ENCODE measurements around the gene ARMC3. TPM values are rescaled to one million over a fixed set of nuclear protein-coding genes. Genes with fewer than 3 reads are reported as not detected.
A peak's percentile ranks its signal among the peaks of the same experiment; 100 is the strongest.

Gene ARMC3
- total RNA-seq, 2 donors from 2014 or later, result not detected

DNA sequence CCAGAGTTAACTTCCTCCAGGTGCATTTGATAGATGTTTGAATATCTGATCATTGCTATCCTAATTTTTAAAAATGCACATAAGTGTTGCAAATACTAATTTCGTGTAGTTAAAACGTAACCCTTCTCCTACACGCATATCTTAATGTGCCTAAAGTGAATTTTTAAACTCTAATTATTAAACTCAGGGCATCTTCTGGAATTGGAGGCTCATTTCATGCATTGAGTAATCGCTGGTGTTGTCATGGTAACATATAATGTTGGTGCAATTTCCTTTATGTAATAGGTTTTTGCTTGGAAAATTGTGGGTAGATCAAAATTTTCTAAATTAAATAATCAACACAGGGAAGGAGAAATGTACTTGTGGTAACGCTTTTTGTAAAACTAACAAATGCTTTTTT is 56.2 kb downstream of the ARMC3 start:
- no peak for ATAC-seq
- intact Hi-C loops (cut with DNase I), result loop anchor here (10.0 kb wide), 3 partner anchors 279 to 969 kb away; no protein-coding TSS in a partner anchor

DNA sequence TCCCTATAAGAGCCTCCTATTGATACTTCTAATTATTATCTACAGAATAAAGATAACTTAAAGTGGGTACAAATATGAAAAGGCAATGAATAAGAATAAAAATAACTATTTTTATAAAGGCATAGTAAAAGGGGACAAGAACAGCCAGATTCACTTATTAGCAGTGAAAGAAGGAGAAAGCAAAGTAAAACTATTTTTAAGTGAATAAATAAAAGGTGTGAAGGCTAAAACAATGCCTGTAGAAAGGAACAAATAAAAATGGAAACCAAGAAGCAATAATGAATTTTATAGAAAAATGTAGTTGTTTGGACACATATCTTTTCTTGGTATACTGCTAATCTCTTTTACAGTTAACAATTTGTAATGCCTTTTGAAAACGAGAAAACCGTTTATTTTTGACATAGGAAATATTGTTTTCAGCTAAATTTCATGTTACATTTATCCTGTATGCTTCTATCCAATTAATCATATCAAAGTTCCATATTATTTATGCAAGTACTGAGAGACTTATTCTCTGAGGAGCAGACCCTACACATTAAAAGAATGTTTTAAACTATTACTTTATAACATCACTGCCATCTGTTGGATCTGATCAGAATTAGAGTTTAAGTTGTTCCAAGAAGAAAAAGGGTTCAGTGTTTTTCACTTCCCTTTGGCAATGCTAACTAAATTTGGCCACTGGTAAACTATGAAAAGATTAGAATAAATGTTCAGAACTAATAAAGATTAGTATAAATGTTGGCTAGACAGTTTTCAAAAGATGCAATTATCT is 59.1 kb downstream of the ARMC3 start:
- intact Hi-C loops (cut with DNase I), result loop anchor here (5.0 to 10.0 kb wide), 4 partner anchors 282 to 985 kb away; partner anchors contain the start of gene DNAJC1 (in 1 of the 2)
- ATAC-seq (peak; percentile 41 to 54), DNase-seq (no peak)

More for the DNA sequence above, 56.2 kb downstream of the ARMC3 start:
- no peak for DNase-seq

DNA sequence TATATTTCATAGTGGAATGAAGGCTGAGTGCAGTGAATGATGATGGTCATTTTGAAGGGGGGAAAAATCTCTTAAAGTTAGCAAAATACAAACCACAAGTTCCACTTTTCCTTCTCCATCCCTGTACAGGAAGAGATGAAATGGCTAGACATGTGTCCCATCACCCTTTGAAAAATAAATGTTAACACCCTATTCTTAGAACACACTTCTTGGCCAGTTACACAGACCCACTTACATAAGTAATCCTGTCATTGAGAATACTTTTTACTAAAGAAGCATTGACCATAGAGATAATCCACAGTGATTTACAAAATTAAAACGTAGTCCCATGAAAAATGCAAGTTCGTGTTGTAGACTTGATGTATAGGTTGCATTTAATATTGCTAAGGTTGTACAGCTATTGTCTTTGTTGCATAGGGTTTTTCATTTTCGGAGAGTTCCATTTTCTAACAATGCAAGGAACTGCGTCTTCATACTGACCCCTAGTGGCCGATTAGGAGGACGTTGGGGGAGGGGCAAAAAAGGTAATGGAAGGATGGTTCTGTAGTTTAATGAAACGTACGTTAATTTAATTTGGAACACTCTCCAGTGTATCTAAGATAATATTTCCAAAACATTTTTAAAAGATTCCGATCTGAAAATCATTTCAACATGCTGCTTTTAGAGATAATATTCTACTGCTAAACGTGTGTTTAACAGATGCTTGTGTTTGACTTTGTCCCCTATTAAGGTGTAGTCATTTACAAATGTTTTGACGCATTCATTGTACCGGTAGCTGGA is 60.9 kb downstream of the ARMC3 start:
- ATAC-seq, result peak; percentile 78
- intact Hi-C loops (cut with DNase I), result loop anchor here (5.0 to 10.0 kb wide), 4 partner anchors 284 to 986 kb away; partner anchors contain the start of gene DNAJC1 (in 1 of the 2)
- peak; percentile 33 for DNase-seq

DNA sequence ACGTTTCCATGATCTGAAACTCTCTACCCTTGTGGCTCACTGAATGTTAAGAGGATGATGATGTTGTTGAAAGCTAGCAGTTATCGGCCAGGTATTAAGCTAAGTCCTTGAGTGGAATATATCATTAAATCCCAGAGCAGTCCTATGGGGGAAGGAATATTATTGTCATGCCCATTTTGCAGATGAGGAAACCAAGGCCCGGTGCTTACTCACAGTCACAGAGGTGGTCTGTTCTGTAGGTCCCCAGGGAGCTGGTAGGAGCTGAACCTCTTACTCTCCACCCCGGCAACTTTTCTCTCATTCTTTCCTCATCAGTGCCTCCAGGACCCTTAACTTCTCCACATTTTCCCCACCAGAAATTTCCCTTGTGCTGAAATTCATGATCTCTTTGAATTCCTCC is 62.6 kb downstream of the ARMC3 start:
- intact Hi-C loops (cut with DNase I), result loop anchor here in 1 of 2 donors (10.0 kb wide), 1 partner anchor 74 kb away; no protein-coding TSS in a partner anchor
- DNase-seq (no peak), ATAC-seq (no peak)

GRCh38 chr10:22992075-22992474 is 64.2 kb downstream of the ARMC3 start:
- intact Hi-C loops (cut with DNase I), result loop anchor here in 1 of 2 donors (10.0 kb wide), 1 partner anchor 73 kb away; no protein-coding TSS in a partner anchor
- ATAC-seq, result no peak
- no peak for DNase-seq

DNA sequence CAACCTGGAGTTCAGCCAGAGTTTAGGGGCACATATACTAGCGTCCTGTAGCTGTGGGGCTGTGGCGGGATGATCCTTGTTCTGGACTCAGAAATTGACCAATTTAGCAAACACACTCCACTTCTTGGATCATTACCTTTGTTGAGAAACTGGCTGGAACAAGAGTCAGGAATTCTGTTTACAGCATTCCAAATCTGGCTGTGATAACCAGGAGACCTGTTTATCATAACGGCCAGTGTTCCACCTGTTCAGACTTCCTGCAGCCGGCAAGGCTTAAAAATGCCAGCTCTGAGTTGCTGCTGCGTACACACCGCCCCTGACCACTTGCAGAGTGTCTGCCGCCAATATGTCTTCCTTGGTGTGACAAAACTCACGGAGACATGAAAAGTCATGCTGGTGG is 64.8 kb downstream of the ARMC3 start:
- ATAC-seq, result no peak
- intact Hi-C loops (cut with DNase I), result loop anchor here in 1 of 2 donors (10.0 kb wide), 1 partner anchor 72 kb away; no protein-coding TSS in a partner anchor

GRCh38 chr10:22993314-22993713 is 65.5 kb downstream of the ARMC3 start:
- DNase-seq (no peak), ATAC-seq (no peak)
- intact Hi-C loops (cut with DNase I), result loop anchor here in 1 of 2 donors (10.0 kb wide), 1 partner anchor 71 kb away; no protein-coding TSS in a partner anchor

More for the DNA sequence above, 64.8 kb downstream of the ARMC3 start:
- DNase-seq, result no peak

DNA sequence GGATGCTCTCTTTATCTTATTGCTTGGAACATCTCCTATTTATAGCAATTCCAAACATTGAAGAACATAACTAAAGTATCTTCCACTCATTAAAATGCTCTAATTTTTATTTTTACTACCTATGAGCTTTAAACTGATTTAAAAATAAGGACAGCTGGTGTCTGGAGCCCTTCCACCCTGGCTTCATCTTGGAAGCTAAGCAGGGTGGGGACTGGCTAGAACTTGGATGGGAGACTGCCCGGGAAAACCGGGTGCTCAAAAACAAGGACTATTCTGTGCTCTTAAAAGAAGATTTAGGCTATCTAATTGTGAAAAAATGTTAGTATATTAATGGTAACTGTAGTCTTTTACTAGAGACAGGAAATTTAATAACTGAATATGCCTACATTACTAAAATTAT is 69.2 kb downstream of the ARMC3 start:
- intact Hi-C loops (cut with DNase I), result loop anchor here in 1 of 2 donors (10.0 kb wide), 1 partner anchor 68 kb away; no protein-coding TSS in a partner anchor
- ATAC-seq (peak in 1 of 2 donors; percentile 39), DNase-seq (no peak)

GRCh38 chr10:22998091-22998490 is 70.2 kb downstream of the ARMC3 start:
- intact Hi-C loops (cut with DNase I), result loop anchor here in 1 of 2 donors (10.0 kb wide), 1 partner anchor 67 kb away; no protein-coding TSS in a partner anchor
- DNase-seq (no peak), ATAC-seq (no peak)

GRCh38 chr10:22999942-23000341 is 72.1 kb downstream of the ARMC3 start:
- intact Hi-C loops (cut with DNase I), result loop anchor here in 1 of 2 donors (10.0 kb wide), 1 partner anchor 65 kb away; no protein-coding TSS in a partner anchor
- DNase-seq (no peak), ATAC-seq (no peak)

DNA sequence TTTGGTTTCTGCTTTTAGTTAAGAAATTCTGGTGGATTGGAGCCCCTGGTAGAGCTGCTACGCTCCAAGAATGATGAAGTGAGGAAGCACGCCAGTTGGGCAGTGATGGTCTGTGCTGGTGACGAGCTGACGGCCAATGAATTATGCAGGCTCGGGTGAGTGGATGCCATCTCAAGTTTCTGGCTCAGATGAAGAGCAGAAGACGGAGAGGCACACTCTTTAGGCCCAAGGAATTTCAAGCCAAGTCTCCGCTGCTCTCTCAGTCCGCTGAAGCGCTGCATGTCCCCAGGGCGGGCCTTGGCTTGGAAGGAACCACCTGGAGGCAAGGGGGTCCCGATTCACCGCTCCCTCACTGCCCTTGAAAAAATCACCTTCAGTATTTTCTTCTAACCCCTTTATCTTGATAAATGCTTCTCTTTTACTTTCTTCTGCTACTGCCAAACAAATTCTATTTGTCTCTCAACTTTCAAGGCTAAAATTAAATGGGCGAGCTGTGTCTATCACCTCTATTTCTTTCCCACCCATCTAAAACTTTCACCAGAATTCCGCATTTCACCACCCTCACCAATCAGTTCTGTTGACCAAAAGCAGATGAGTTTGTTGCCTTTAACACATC is 74.2 kb downstream of the ARMC3 start:
- ATAC-seq (no peak), DNase-seq (no peak)
- intact Hi-C loops (cut with DNase I), result no loop called here

GRCh38 chr10:23005150-23005549 is 77.3 kb downstream of the ARMC3 start:
- ATAC-seq, result no peak
- intact Hi-C loops (cut with DNase I), result no loop called here
- DNase-seq, result no peak

DNA sequence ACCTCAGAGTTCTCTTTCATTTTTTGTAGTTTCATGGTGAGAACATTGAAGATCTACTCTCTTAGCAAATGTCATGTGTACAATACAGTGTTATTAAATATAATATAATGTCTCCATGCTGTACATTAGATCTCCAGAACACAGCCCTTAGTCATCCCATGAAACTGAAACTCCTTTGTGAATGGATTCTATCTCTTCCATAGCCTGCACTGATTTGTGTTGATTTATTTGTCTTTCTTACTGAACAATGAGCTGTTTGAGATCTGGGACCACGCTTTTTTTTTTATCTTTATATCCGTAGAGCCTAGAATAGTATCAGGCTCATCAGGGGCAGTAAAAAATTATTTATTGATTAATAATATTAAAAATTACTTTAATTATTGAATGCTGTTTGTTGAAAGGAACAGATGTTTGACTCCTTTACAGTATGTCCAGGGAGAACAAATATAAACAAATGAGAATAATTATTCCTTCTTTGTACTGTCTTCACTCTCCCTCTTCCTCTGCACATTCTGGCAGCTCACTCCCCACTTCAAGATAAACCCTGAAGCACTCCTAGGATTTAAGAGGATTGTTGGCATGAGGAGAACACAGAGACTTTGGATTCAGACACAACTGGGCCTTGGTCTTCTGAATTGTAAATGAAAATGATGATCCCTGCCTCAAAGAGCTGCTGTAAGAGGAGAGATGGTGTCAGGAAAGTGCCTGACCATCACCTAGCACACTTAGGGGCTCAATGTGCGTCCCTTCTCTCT is 85.9 kb downstream of the ARMC3 start:
- ATAC-seq (no peak), DNase-seq (no peak)
- intact Hi-C loops (cut with DNase I), result no loop called here

- no peak for DNase-seq
- intact Hi-C loops (cut with DNase I), result no loop called here
- ATAC-seq, result no peak
These were observed 87.3 kb downstream of the ARMC3 start for GRCh38 chr10:23015021-23015707.

GRCh38 chr10:23016636-23017035 is 88.8 kb downstream of the ARMC3 start:
- DNase-seq (no peak), ATAC-seq (no peak)
- intact Hi-C loops (cut with DNase I), result no loop called here

- intact Hi-C loops (cut with DNase I), result no loop called here
- DNase-seq (no peak), ATAC-seq (no peak)
These were observed 91.8 kb downstream of the ARMC3 start for GRCh38 chr10:23019633-23020032.

DNA sequence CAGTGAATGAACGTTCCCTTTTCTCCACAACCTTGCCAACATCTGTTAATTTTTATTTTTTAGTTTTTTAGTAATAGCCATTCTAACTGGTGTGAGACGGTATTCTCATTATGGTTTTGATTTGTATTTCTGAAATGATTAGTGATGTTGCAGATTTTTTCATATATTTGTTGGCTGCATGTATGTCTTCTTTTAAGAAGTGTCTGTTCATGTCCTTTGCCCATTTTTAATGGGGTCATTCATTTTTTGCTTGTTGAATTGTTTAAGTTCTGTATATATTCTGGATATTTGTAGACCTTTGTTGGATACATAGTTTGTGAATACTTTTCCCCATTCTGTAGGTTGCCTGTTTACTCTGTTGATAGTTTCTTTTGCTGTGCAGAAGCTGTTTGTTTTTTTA is 93.6 kb downstream of the ARMC3 start:
- DNase-seq (no peak), ATAC-seq (no peak)
- intact Hi-C loops (cut with DNase I), result no loop called here

- DNase-seq (no peak), ATAC-seq (no peak)
- intact Hi-C loops (cut with DNase I), result no loop called here
These were observed 96.1 kb downstream of the ARMC3 start for GRCh38 chr10:23024002-23024401.

All from left cardiac atrium (tissue), 4 donors.